ENCODE data around the gene SUSD3.

The SUSD3 gene

DNA sequence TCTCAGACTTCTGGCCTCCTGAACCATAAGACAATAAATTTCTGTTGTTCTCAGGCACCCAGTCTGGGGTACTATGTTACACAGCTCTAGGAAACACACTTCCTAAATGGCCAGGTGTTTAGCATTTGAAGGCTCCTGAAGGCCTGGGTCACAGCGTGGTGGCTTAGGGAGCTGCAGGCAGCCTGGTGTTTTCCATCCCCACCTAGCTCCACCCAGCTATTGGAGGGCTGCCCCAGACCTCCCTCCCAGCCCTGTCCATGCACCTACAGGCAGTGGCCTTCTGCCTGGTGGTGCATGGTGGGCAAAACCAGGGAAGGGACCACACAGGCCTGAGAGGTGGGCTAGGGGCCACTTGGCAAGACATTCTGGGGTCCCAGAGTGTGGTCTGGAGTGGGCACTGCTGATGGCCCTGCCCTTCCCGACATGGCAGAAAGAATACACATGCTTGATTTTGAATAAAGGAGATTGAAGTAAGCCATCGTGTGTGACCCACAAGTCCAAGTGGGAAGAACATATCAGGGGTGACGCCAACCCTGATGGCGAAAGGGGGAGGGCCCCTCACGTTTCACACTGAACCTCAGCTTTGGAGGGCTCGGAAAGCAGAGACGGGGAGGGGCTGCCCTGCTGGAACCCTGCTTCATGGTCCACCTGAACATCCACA lies 1.3 kb upstream of the SUSD3 start:
- peak overlapping the region; percentile 79 for H3K4me3 Mint-ChIP-seq
- peaks cover 17% of the 10 kb centered on the region for H3K36me3 Mint-ChIP-seq
- ATAC-seq (no peak), DNase-seq (ENCODE audit: low spot score in 2 of 2) (no peak)
- no peaks in the 10 kb centered on the region for H3K9me3 Mint-ChIP-seq
- H3K27ac Mint-ChIP-seq = peak overlapping the region; percentile 65
- H3K4me1 Mint-ChIP-seq = peaks cover 57% of the 10 kb centered on the region

GRCh38 chr9:93057703-93058354 lies 672 bp upstream of the SUSD3 start:
- Mint-ChIP-seq H3K36me3 (peaks cover 17% of the 10 kb centered on the region), H3K4me1 (peaks cover 62% of the 10 kb centered on the region), H3K9me3 (no peaks in the 10 kb centered on the region), H3K27ac (peak overlapping the region; percentile 65), H3K4me3 (peak overlapping the region; percentile 79)
- peak; percentile 20 for ATAC-seq
- no peak for DNase-seq (ENCODE audit: low spot score in 2 of 2)

DNA sequence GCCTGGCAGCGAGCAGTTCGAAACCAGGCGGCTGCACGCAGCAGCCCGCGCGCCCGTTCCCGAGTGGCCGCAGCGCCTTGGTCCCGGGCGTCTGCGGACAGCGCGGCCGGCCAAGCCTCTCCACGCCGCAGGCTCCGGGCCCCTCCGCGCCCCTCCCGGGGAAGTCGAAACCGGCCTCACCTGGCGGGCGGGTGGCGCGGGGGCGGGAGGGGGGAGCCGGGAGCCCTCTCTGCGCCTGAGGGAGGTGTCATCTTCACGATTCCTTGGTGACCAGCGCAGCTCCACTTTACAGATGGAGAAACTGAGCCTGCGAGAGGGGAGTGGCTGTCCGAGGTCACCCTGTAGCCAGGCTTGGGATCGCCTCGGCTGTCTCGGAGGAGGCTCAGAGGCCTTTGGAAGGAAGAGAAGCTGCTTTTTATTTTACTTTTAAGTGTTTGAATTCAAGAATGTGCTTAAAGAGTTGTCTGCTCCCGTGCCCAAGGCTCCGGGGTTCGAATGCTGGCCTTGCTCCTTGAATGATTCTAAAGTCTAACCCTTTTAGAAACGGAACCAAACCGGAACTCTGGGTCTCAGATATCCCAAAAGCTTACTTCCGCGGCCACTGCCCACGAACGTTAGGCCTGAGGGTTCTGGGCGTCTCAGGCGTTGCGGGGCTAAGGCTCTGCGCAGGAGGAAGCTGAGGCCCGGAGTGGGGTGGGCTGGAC lies 662 bp downstream of the SUSD3 start:
- peaks cover 56% of the 10 kb centered on the region for H3K4me1 Mint-ChIP-seq
- peak overlapping the region; percentile 79 for H3K4me3 Mint-ChIP-seq
- no peaks in the 10 kb centered on the region for H3K9me3 Mint-ChIP-seq
- DNase-seq (ENCODE audit: low spot score in 2 of 2) (peak in 1 of 2 donors; percentile 66), ATAC-seq (peak; percentile 17)
- peaks cover 17% of the 10 kb centered on the region for H3K36me3 Mint-ChIP-seq
- peak overlapping the region; percentile 86 for H3K27ac Mint-ChIP-seq

GRCh38 chr9:93059715-93060578 lies 1.4 kb downstream of the SUSD3 start:
- ATAC-seq = no peak
- no peaks in the 10 kb centered on the region for H3K9me3 Mint-ChIP-seq
- peak overlapping the region; percentile 79 for H3K4me3 Mint-ChIP-seq
- H3K27ac Mint-ChIP-seq = peak overlapping the region; percentile 86
- peaks cover 62% of the 10 kb centered on the region for H3K4me1 Mint-ChIP-seq
- DNase-seq (ENCODE audit: low spot score in 2 of 2) = peak in 1 of 2 donors; percentile 53
- H3K36me3 Mint-ChIP-seq = peaks cover 17% of the 10 kb centered on the region

GRCh38 chr9:93060746-93061259 lies 2.3 kb downstream of the SUSD3 start:
- Mint-ChIP-seq H3K4me1 (peaks cover 66% of the 10 kb centered on the region), H3K36me3 (peaks cover 25% of the 10 kb centered on the region), H3K4me3 (peak overlapping the region; percentile 79), H3K9me3 (no peaks in the 10 kb centered on the region), H3K27ac (peak overlapping the region; percentile 86)
- ATAC-seq = no peak
- DNase-seq (ENCODE audit: low spot score in 2 of 2) = no peak

DNA sequence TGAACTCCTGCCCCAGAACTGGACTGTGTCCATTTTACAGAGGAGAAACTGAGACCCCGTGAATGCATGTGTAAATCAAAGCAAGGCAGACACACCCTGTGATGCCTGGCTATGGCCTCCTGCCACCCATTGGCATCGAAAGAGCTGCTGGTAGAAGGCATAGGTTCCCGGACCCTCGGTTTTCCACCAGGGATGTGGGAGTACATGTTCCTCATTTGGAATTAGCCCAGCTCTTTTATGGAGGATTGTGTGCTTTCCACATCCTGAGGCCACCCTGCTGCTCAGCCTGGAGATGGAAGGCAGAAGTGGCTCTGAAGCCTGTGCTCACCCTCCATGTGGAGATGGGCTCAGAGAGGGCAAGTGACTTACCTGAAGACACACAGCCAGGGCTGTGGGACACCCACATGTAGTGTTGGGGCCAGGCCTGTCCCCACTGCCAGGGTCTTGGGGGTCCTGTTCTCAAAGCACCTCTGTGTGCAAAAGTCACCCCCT lies 2.8 kb downstream of the SUSD3 start:
- Mint-ChIP-seq H3K27ac (peak overlapping the region; percentile 86), H3K4me3 (peak overlapping the region; percentile 79), H3K36me3 (peaks cover 29% of the 10 kb centered on the region), H3K9me3 (no peaks in the 10 kb centered on the region), H3K4me1 (peaks cover 71% of the 10 kb centered on the region)
- ATAC-seq (no peak), DNase-seq (ENCODE audit: low spot score in 2 of 2) (no peak)

DNA sequence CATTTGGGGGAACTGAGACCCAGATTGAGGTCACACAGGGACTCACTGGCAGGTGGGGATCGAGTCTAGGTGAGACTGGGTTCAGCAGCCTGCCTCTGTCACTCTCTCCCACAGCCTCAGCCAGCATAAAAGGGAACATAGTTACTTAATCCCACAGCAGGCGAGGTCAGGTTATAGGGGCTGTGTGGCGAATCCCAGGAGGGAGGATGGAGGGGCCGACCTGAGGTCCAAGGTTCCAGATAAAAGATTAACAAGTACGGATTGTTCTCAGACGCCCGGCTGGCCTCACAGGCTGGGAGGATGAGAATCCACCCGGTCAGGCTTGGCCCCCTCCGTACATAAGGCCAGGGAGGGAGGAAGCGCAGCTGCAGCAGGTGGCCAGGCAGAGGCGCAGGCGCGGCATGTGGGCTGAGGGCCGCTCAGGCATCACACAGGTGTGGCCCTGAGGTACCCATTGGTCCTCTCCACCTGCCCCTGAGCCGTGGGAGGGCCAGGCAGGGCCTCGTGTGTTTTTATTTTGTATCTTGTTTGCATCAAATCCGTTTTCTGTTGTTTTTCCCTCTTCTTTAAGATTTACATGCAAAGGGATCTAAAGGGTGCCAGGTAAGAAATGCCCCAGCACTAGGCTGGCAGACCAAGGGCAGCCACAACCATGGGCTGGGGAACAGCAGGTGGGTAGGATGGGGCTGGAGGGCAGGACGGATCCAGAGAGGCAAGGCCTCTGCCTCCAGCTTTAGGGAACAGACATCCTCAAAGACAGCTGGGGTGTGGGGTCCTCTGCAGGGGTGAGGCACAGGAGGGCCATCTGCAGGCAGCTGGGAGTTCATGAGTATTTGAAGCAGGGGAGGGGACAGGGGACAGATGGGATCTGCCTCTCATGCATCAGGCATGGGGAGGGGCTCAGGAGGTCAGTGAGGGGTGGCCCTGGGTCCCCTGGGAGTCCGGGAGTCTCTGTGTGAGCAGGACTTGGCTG lies 3.6 kb downstream of the SUSD3 start:
- Mint-ChIP-seq H3K9me3 (no peaks in the 10 kb centered on the region), H3K27ac (peak overlapping the region; percentile 68), H3K4me1 (peaks cover 71% of the 10 kb centered on the region), H3K4me3 (peak overlapping the region; percentile 79), H3K36me3 (peaks cover 29% of the 10 kb centered on the region)
- ATAC-seq (no peak), DNase-seq (ENCODE audit: low spot score in 2 of 2) (no peak)

DNA sequence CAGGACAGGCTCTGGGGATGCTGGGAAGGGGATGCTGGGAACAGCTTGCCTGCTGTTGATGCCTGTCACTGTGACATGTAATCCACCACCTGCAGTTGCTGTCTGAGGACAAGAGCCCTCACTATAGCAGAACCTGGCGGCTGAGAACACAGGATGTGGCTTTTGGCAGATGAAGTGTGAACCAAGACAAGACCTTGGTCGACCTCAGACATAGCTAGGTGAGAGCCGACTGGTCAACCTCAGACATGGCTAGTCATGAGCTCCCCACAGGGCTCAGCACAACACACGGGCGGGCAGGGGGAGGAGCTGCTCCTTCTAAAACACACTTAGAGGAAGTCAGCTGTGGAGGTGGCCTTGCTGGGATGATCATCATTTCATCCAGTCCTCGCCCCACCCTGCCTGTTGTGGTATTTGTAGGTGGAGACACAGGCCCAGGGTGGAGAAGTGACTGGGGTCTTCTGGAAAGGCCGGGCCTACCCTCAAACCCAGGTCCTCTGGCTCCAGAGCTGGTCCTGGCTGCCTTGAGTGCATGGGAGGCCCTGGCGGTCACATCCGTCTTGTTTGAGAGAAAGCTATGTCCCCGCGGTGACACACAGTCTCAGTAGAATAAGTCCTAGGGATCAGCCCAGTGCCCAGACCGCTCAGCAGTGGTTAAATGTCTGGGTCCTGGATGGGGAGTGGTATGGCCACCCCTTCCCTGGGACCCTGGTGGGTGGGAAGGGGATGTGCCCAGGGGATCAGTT lies 6.1 kb downstream of the SUSD3 start:
- peak; percentile 99 for ATAC-seq
- peak overlapping the region; percentile 94 for H3K27ac Mint-ChIP-seq
- no peaks in the 10 kb centered on the region for H3K9me3 Mint-ChIP-seq
- DNase-seq (ENCODE audit: low spot score in 2 of 2) = peak; percentile 69 to 91
- peaks cover 18% of the 10 kb centered on the region for H3K36me3 Mint-ChIP-seq
- H3K4me3 Mint-ChIP-seq = peak overlapping the region; percentile 73
- peaks cover 60% of the 10 kb centered on the region for H3K4me1 Mint-ChIP-seq

DNA sequence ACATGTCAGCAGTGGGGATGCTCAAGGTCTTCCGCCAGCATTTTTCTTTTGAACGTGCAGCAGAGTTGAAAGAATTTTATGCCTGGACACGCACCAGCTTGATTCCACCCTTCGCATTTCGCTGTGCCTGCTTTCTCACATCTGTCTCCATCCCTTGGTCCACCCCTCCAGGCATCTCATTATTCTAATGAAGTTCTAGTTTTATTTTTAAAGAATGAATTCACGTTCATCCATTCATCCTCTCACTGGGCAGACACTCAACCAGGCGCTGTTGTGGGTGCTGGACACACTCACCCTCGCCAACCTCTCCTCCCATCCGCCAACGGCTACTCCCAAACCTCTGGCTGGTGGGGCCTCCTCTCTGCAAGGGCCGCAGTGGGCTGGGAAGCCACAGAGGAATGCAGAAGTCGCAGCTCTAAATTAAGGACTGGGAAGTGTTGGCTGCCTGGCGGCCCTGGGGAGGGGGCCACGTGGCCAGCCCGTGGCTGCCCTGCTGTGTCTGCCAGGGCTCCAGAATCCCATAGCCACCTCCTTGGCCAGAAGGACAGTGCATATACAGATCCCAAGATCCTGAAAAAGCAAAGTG lies 6.7 kb downstream of the SUSD3 start:
- no peaks in the 10 kb centered on the region for H3K9me3 Mint-ChIP-seq
- ATAC-seq (no peak), DNase-seq (ENCODE audit: low spot score in 2 of 2) (no peak)
- H3K4me3 Mint-ChIP-seq = peak overlapping the region; percentile 73
- H3K36me3 Mint-ChIP-seq = peaks cover 17% of the 10 kb centered on the region
- H3K4me1 Mint-ChIP-seq = peaks cover 54% of the 10 kb centered on the region
- H3K27ac Mint-ChIP-seq = peak overlapping the region; percentile 94

DNA sequence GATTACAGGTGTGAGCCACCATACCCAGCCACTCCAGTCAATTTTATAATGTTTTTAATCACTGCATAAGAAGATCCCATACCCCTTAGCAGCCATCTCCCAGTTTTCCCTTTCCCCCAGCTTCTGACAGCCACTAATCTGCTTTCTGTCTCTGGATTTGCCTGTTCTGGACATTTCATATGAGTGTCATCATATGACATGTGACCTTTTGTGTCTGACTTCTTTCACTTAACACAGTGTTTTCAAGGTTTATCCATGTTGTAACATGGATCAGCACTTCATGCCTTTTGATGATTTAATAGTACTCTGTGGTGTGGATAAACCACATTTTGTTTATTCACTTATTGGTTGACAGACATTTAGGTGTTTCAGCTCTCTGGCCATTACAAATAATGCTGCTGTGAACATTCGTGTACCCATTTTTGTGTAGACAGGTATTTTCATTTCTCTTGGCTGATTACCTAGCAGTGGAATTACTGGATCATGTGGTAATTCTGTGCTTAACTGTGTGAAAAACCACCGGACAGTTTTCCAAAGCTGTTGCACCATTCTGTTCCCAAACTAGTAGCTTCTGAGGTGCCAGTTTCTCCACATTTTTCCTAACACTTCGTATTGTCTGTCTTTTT lies 8.6 kb downstream of the SUSD3 start:
- H3K27ac Mint-ChIP-seq = no peak overlapping the region
- no peak for DNase-seq (ENCODE audit: low spot score in 2 of 2)
- peaks cover 45% of the 10 kb centered on the region for H3K4me1 Mint-ChIP-seq
- ATAC-seq = no peak
- H3K36me3 Mint-ChIP-seq = peaks cover 12% of the 10 kb centered on the region
- H3K4me3 Mint-ChIP-seq = no peak overlapping the region
- no peaks in the 10 kb centered on the region for H3K9me3 Mint-ChIP-seq

DNA sequence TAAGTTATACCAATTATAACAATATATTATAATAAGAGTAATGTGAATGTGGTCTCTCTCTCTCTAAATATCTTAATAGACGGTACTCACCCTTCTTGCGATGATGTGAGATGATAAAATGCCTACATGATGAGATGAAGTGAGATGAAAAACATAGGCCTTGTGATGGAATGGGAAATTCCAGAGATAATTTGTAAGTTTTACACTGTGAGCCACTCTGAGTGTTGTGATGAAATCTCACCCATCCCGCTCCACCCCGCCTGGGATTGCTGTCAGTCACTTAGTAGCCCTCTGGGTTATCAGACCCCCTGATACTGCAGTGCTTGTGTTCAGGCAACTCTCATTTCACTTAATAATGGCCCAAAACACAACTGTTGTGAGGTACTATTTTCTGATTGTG lies 10.5 kb downstream of the SUSD3 start:
- H3K4me1 Mint-ChIP-seq = peaks cover 33% of the 10 kb centered on the region
- H3K36me3 Mint-ChIP-seq = peaks cover 12% of the 10 kb centered on the region
- ATAC-seq (no peak), DNase-seq (ENCODE audit: low spot score in 2 of 2) (no peak)
- no peaks in the 10 kb centered on the region for H3K9me3 Mint-ChIP-seq
- H3K27ac Mint-ChIP-seq = no peak overlapping the region
- no peak overlapping the region for H3K4me3 Mint-ChIP-seq

DNA sequence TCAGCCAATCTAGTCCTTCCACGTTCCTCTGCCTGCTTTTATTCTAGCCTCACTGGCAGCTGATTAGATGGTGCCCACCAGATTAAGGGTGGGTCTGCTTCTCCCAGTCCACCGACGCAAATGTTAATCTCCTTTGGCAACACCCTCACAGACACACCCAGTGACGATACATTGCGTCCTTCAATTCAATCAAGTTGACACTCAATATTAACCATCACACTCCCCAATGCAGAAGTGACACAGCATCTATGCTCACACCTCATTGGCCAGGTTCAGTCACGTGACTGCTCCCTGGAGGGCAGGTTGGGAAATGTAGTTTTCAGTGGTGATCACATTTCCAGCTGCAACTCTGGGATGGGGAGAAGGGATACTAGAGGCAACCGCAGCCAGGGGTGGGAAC lies 13.0 kb downstream of the SUSD3 start:
- Mint-ChIP-seq H3K9me3 (no peaks in the 10 kb centered on the region), H3K4me3 (no peak overlapping the region), H3K36me3 (no peaks in the 10 kb centered on the region), H3K27ac (no peak overlapping the region), H3K4me1 (peaks cover 10% of the 10 kb centered on the region)
- DNase-seq (ENCODE audit: low spot score in 2 of 2) = no peak
- no peak for ATAC-seq

DNA sequence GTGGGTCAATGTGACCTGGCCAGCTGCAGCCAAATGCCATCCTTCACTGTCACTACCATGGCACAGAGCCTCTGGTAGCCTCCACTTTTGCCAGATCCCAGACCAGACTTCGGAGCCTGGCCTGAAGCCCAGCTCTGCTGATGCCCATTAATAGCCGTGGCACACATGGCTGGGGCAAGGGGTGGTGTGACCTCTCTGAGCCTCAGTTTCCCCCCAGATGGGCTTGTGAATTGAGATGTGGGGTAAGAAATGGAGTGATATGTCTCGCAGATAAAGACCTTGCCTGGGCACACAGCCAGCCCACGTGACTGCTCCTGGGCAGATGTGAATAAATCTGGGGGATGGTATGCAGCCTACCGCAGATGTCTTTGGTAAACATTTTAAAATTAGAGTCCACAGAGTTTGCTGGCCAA lies 13.9 kb downstream of the SUSD3 start:
- Mint-ChIP-seq H3K9me3 (no peaks in the 10 kb centered on the region), H3K36me3 (no peaks in the 10 kb centered on the region), H3K4me1 (peaks cover 10% of the 10 kb centered on the region), H3K4me3 (no peak overlapping the region), H3K27ac (no peak overlapping the region)
- DNase-seq (ENCODE audit: low spot score in 2 of 2) = no peak
- ATAC-seq = no peak
